ENCODE data around the gene MB. TPM values are rescaled to one million over a fixed set of nuclear protein-coding genes. Genes with fewer than 3 reads are reported as not detected.

Gene MB
- total RNA-seq, 2 experiments from 2014 or later: not detected

DNA sequence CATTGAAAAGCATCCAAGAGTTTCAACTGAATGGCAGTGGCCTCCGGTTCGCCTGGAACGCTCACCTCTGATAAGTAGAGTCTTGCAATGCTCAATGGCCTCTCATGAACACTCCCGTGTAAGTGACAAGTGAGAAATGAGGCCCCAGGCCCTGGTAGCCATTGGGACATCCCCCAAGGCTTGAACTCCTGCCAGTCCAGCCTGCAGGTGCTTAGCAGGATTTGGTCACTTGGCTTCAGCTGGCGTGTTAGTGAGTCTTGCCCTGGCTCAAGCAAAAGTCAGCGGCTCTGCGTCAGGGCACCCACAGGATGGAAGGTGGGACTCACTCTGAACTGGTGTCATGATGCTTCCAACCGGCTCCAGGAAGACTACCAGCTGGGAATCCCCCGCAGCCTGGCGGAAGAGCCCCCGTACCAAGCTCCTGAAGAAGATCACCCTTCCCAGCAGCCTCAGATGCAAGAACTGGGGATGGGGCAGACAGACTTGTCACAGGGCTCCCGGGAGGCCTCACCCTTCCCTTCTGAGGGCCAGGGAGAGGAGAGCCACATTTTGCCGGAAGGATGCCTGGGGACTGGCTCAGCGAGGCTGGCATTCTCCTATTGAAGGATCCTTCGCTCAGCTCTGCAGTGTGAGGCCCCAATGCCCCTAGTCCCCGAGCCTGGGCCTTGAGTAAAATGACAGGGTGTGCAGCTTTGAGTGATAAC lies 19.3 kb downstream of the MB start:
- POLR2A ChIA-PET: no interaction called here
- Mint-ChIP-seq H3K27ac (no peak overlapping the region), H3K9me3 (no peaks in the 10 kb centered on the region), H3K4me3 (no peak overlapping the region), H3K27me3 (no peaks in the 10 kb centered on the region), H3K4me1 (no peaks in the 10 kb centered on the region), H3K36me3 (ENCODE audit: low read depth) (no peaks in the 10 kb centered on the region)
- CTCF ChIA-PET: no interaction called here
- no peak for DNase-seq

GRCh38 chr22:35596821-35597220 lies 20.3 kb downstream of the MB start:
- Mint-ChIP-seq H3K36me3 (ENCODE audit: low read depth) (no peaks in the 10 kb centered on the region), H3K27me3 (no peaks in the 10 kb centered on the region), H3K4me1 (no peaks in the 10 kb centered on the region), H3K27ac (no peak overlapping the region), H3K4me3 (no peak overlapping the region), H3K9me3 (no peaks in the 10 kb centered on the region)
- ChIA-PET POLR2A (no interaction called here), CTCF (no interaction called here)
- DNase-seq: no peak

GRCh38 chr22:35594686-35595085 lies 22.4 kb downstream of the MB start:
- CTCF ChIA-PET: no interaction called here
- no peaks in the 10 kb centered on the region for H3K27me3 Mint-ChIP-seq
- no peaks in the 10 kb centered on the region for H3K36me3 Mint-ChIP-seq (ENCODE audit: low read depth)
- H3K27ac Mint-ChIP-seq: no peak overlapping the region
- no peaks in the 10 kb centered on the region for H3K9me3 Mint-ChIP-seq
- H3K4me1 Mint-ChIP-seq: no peaks in the 10 kb centered on the region
- no peak overlapping the region for H3K4me3 Mint-ChIP-seq
- DNase-seq: no peak
- POLR2A ChIA-PET: no interaction called here

DNA sequence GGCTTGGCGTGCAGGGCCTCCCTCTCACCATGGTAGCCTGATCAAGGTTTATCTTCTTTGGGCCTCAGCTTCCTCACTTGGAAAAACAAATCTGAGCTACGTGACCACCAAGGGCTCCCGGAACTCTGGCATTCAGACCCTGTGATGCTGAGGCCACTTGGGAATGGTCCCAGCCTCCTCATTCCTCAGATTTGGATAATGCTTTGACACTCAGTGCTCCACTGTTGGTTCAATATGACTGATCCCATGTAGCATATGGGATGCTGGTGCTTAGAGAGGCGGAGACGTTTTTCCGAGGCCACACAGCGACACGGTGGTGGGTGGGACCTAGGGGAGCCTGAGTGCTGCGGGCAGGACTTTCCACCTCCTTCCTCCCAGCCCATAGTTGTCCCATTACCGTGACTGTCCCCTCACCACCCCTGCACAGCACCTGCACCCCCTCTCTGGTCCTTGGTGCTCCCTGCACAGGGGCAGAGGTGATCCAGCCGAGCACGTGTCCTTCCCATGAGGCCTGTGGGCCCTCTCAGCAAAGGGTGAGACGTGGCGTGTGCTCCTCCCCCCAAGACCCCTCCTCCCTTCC lies 23.1 kb downstream of the MB start:
- Mint-ChIP-seq H3K9me3 (no peaks in the 10 kb centered on the region), H3K36me3 (ENCODE audit: low read depth) (no peaks in the 10 kb centered on the region), H3K4me1 (no peaks in the 10 kb centered on the region), H3K27me3 (no peaks in the 10 kb centered on the region), H3K4me3 (no peak overlapping the region), H3K27ac (no peak overlapping the region)
- DNase-seq: no peak
- ChIA-PET CTCF (no interaction called here), POLR2A (no interaction called here)

GRCh38 chr22:35593071-35593890 lies 23.8 kb downstream of the MB start:
- H3K4me3 Mint-ChIP-seq: no peak overlapping the region
- POLR2A ChIA-PET: no interaction called here
- H3K36me3 Mint-ChIP-seq (ENCODE audit: low read depth): no peaks in the 10 kb centered on the region
- H3K4me1 Mint-ChIP-seq: no peaks in the 10 kb centered on the region
- CTCF ChIA-PET: no interaction called here
- H3K27ac Mint-ChIP-seq: no peak overlapping the region
- H3K9me3 Mint-ChIP-seq: no peaks in the 10 kb centered on the region
- H3K27me3 Mint-ChIP-seq: no peaks in the 10 kb centered on the region
- no peak for DNase-seq

GRCh38 chr22:35592418-35592967 lies 24.6 kb downstream of the MB start:
- POLR2A ChIA-PET: no interaction called here
- CTCF ChIA-PET: no interaction called here
- no peaks in the 10 kb centered on the region for H3K36me3 Mint-ChIP-seq (ENCODE audit: low read depth)
- H3K27ac Mint-ChIP-seq: no peak overlapping the region
- DNase-seq: no peak
- H3K27me3 Mint-ChIP-seq: no peaks in the 10 kb centered on the region
- no peaks in the 10 kb centered on the region for H3K9me3 Mint-ChIP-seq
- H3K4me1 Mint-ChIP-seq: no peaks in the 10 kb centered on the region
- no peak overlapping the region for H3K4me3 Mint-ChIP-seq

- Mint-ChIP-seq H3K36me3 (ENCODE audit: low read depth) (no peaks in the 10 kb centered on the region), H3K4me1 (no peaks in the 10 kb centered on the region), H3K9me3 (no peaks in the 10 kb centered on the region), H3K27me3 (no peaks in the 10 kb centered on the region), H3K4me3 (no peak overlapping the region), H3K27ac (no peak overlapping the region)
- no peak for DNase-seq
- CTCF ChIA-PET: no interaction called here
- POLR2A ChIA-PET: no interaction called here
Measured at GRCh38 chr22:35591714-35592417, 25.3 kb downstream of the MB start.

DNA sequence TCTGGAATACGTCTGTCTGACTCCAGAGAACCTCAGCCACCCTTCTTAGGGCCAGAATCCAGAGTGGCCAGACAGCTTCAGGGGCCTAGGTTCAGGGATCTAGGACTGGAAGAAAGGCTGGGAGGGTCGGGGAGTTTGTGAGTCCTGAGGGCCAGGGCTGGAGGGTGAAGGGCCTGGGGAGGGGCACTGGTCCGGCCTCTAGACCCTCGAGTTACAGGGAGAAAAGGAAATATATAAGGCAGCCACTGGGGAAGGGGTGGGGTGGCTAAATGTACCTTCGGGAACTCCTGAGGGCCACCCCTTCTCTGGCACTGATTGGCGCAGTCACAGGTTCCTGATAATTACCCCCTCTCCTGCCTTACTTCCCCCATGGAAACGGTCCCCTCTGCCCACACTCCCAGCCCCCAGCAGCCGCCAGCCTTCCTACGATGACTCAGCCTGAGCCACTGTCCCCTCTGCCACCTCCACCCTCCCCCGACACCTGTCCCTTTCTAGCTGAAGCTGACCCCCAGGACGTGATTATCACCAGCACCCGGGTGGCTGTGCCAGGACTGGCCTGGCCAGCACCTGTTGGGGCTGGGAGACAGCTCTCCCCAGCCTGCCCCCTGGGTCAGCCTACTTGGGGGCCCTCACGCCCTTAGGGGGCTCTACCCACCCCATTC lies 26.4 kb downstream of the MB start:
- Mint-ChIP-seq H3K4me1 (no peaks in the 10 kb centered on the region), H3K9me3 (no peaks in the 10 kb centered on the region), H3K36me3 (ENCODE audit: low read depth) (no peaks in the 10 kb centered on the region), H3K27ac (no peak overlapping the region), H3K27me3 (no peaks in the 10 kb centered on the region), H3K4me3 (no peak overlapping the region)
- POLR2A ChIA-PET: no interaction called here
- no peak for DNase-seq
- CTCF ChIA-PET: no interaction called here

- Mint-ChIP-seq H3K27ac (no peak overlapping the region), H3K36me3 (ENCODE audit: low read depth) (no peaks in the 10 kb centered on the region), H3K4me3 (no peak overlapping the region), H3K27me3 (no peaks in the 10 kb centered on the region), H3K4me1 (no peaks in the 10 kb centered on the region), H3K9me3 (no peaks in the 10 kb centered on the region)
- CTCF ChIA-PET: no interaction called here
- DNase-seq: no peak
- POLR2A ChIA-PET: no interaction called here
Measured at GRCh38 chr22:35589756-35590093, 27.4 kb downstream of the MB start.

- DNase-seq: no peak
- Mint-ChIP-seq H3K27me3 (no peaks in the 10 kb centered on the region), H3K4me3 (no peak overlapping the region), H3K36me3 (ENCODE audit: low read depth) (no peaks in the 10 kb centered on the region), H3K27ac (no peak overlapping the region), H3K4me1 (no peaks in the 10 kb centered on the region), H3K9me3 (no peaks in the 10 kb centered on the region)
- POLR2A ChIA-PET: no interaction called here
- CTCF ChIA-PET: no interaction called here
Measured at GRCh38 chr22:35589071-35589755, 27.9 kb downstream of the MB start.

GRCh38 chr22:35587896-35588295 lies 29.2 kb downstream of the MB start:
- DNase-seq: no peak
- CTCF ChIA-PET: no interaction called here

DNA sequence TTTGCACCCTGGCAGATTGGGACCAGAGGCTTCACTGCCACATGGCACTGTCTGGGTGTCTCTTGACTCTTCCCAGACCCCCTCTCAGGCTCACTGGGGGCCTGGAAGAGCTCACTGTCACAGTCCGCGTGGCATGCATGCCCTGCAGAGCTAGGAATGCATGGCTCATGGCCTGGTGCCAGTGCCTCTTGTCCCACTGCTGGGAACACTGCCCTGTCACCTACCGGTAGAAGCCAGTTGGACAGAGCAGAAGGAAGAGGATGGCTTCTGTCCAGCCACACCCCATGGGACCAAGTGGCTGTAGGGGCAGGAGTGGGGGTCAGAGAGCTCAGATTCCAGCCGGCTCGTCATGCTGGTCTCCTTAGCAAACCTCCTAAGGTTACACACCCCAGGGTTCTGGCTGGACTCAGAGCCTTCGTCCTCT lies 29.7 kb downstream of the MB start:
- no peaks in the 10 kb centered on the region for H3K36me3 Mint-ChIP-seq (ENCODE audit: low read depth)
- H3K4me1 Mint-ChIP-seq: no peaks in the 10 kb centered on the region
- no peak overlapping the region for H3K27ac Mint-ChIP-seq
- CTCF ChIA-PET: no interaction called here
- H3K4me3 Mint-ChIP-seq: no peak overlapping the region
- POLR2A ChIA-PET: no interaction called here
- no peaks in the 10 kb centered on the region for H3K9me3 Mint-ChIP-seq
- no peaks in the 10 kb centered on the region for H3K27me3 Mint-ChIP-seq
- no peak for DNase-seq

More at GRCh38 chr22:35587896-35588295, 29.2 kb downstream of the MB start:
- Mint-ChIP-seq H3K27me3 (no peaks in the 10 kb centered on the region), H3K4me3 (no peak overlapping the region), H3K36me3 (ENCODE audit: low read depth) (no peaks in the 10 kb centered on the region), H3K9me3 (no peaks in the 10 kb centered on the region), H3K27ac (no peak overlapping the region), H3K4me1 (no peaks in the 10 kb centered on the region)
- POLR2A ChIA-PET: no interaction called here

All from activated CD4-positive, alpha-beta memory T cell treated with anti-CD3 and anti-CD28 coated beads, Interleukin-2, amount 10 ng/mL, durations not matched to agents 7 days and 5 days (primary cell).